K562 (cell line): ENCODE data around the gene ZNF747. TPM values are rescaled to one million over a fixed set of nuclear protein-coding genes. Genes with fewer than 3 reads are reported as not detected.

Experiments
- ARID4B ChIP-seq: sonication (generic); formaldehyde crosslinking; IDR thresholded peaks from 2 replicates; pipeline ENCODE4 v1.8.0; 2022; ENCODE audit warnings: mild to moderate bottlenecking, missing genetic modification reagents
- BCOR ChIP-seq: fragments of 450-650 bp; IDR thresholded peaks from 2 replicates; pipeline ENCODE4 v1.6.1; 2016
- DIDO1 ChIP-seq: fragments of 450-650 bp; IDR thresholded peaks from 2 replicates; pipeline ENCODE4 v1.6.1; 2016; ENCODE audit warnings: low read depth, missing biosample characterization, missing genetic modification characterization
- KDM4B ChIP-seq, 2 experiments: fragments of 450-650 bp in 1 of 2; sonication (generic) in 1 of 2; IDR thresholded peaks; 2 replicates each; pipeline ENCODE4 v1.6.1; 2016 to 2017; ENCODE audit warnings: borderline replicate concordance in 2 of 2, antibody characterized with exemption in 1 of 2, low read depth in 1 of 2, mild to moderate bottlenecking in 1 of 2
- L3MBTL2 ChIP-seq: fragments of 450-650 bp; IDR thresholded peaks from 2 replicates; pipeline ENCODE4 v1.6.1; 2016; ENCODE audit warnings: mild to moderate bottlenecking, moderate library complexity
- NFE2L1 ChIP-seq: fragments of 450-650 bp; IDR thresholded peaks from 2 replicates; pipeline ENCODE4 v1.6.1; 2016; ENCODE audit warnings: missing genetic modification characterization, low read depth, mild to moderate bottlenecking, missing compliant biosample characterization, moderate library complexity, borderline replicate concordance
- NR3C1 ChIP-seq: sonication (generic); formaldehyde crosslinking; IDR thresholded peaks from 2 replicates; pipeline ENCODE4 v1.8.1; 2022; ENCODE audit warnings: missing genetic modification reagents
- POLR2G ChIP-seq: fragments of 200-400 bp; formaldehyde crosslinking; IDR thresholded peaks from 2 replicates; pipeline ENCODE4 v1.6.1; 2017; ENCODE audit warnings: low read depth, mild to moderate bottlenecking, antibody characterized with exemption, low read length, moderate library complexity
- WHSC1 ChIP-seq: IDR thresholded peaks from one replicate; pipeline ENCODE4 v1.6.1; 2012; ENCODE audit warnings: low read length, control low read depth, inconsistent platforms
- polyA plus RNA-seq, 8 experiments: library from polyadenylated mRNA; depleted of rRNA in 4 of 8; stranded (reverse) in 5 of 8; unstranded in 3 of 8; fragments of >200 nt; fragmentation: Nextera tagmentation in 2 of 8; fragmentation: Illumina TruSeq in 1 of 8; extraction: Ambion mirVana in 2 of 8; extraction: Trizol in 1 of 8; gene quantifications; 2 replicates each; pipeline versions ENCODE4 v1.2.1 to v1.2.3, GENCODE V29; 2011 to 2014; ENCODE audit warnings: inconsistent platforms in 1 of 8, missing spikeins in 1 of 8
- total RNA-seq, 7 experiments: library from RNA; depleted of rRNA in 6 of 7; stranded (reverse); fragments of >200 nt in 6 of 7; fragmentation: Illumina TruSeq in 2 of 7; extraction: Trizol in 2 of 7; gene quantifications; 2 replicates each; pipeline versions ENCODE4 v1.2.1 to v1.2.3, GENCODE V29; 2011 to 2021; ENCODE audit warnings: low replicate concordance in 1 of 7

The ZNF747 gene
- total and polyA plus RNA-seq, 9 of the 15 experiments (the other 6 are each of a cell fraction or from before 2014, with no cell fraction given): 0.14 to 3.3 (median 1.5) TPM

DNA sequence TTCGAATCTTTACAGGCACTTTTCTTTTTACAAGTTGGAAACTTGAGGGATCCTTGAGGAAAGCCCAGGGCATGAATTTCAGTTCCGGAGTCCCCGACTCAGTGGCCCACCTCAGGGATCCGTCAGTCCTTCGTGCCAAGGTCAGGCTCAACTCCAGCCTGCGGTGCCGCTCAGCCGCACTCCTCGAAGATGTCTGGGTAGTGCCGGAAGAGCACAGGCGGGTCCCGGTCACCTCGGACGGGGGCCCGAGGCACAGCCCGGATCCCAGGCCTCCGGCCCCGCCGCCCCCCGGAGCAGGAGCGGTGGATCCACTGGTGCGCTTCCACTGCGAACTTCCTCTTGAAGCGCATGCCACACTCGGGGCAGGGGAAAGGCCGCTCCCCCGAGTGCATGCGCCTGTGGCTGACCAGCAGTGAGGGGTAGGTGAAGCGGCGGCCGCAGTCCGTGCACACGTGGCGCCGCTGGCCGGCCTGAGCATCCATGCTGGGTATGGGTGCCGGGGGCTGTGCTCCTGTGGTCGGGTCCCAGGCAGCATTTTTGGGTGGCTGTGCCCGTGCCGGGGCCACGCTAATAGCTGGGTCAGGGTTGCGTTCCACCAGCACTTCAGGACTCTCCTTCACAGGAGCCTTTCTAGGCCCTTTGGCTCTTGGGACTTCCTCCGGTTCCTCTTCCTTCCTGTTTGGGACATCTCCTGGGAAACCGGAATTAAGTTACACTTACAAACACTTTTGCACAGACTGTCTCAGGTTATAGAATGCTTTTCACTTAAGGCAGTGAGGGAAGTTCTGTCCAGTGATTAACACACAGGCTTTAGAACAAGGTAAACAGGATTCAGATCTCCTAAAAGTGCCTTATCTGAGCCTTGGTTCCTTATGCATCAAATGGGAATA is 35.3 kb upstream of the ZNF747 start (continued):
- no peak for TF ChIP-seq ARID4B (CRISPR knock-in tag)
- TF ChIP-seq POLR2G: peak; percentile 57
- TF ChIP-seq BCOR: no peak
- no peak for TF ChIP-seq NFE2L1 (tag)
- TF ChIP-seq DIDO1 (tag): no peak
- TF ChIP-seq NR3C1 (CRISPR knock-in tag): no peak
- no peak for TF ChIP-seq WHSC1
- TF ChIP-seq L3MBTL2: no peak
- no peak for TF ChIP-seq KDM4B (IDR thresholded peaks at IDR 0.05; ENCODE audit: borderline replicate concordance in 2 of 2, low read depth in 1 of 2)
